ENCODE data around the gene KMO.

Gene KMO

DNA sequence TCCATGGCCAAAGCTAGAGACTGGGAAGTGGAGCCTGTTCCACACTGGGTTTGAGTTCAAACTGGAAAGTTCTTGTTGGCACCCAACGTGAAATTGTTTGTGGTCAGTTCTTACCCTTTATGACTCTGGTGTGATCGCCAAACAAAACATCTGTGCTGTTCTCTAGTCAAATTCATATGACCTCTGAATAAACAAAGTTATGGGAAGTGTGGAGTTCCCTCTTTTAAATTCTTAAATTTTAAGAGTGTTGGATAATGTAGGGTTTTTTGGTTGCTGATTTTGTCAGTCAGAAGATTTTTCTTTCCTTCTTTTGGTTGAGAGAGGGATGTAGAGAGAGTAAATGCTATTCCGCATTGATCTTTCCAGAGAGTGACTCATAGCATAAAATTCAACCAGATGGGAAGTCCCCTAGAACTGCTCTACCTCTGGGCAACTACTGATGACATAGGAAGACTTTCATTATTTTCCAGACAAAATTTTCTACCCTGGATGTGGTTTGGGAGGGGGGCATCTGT is 71.6 kb downstream of the KMO start:
- Histone ChIP-seq H3K4me3 (ENCODE audit: low read length, poor library complexity, severe bottlenecking) (no peak overlapping the region), H2AFZ (ENCODE audit: low read length) (no peak overlapping the region), H3K27me3 (ENCODE audit: insufficient read depth, low read length, poor library complexity, severe bottlenecking) (no peaks in the 10 kb centered on the region), H3K79me2 (ENCODE audit: insufficient read depth, low read length) (no peaks in the 10 kb centered on the region), H3K9me2 (replicated peaks; ENCODE audit: low read depth, low read length) (no peaks in the 10 kb centered on the region), H3F3A (ENCODE audit: low read depth) (no peaks in the 10 kb centered on the region), H3K9me3 (ENCODE audit: insufficient read depth, low read depth, low read length) (no peaks in the 10 kb centered on the region), H3K36me3 (ENCODE audit: insufficient read depth, low read length) (no peaks in the 10 kb centered on the region), H3K4me1 (ENCODE audit: insufficient read depth, low read length, poor library complexity, severe bottlenecking) (no peaks in the 10 kb centered on the region), H4K20me1 (ENCODE audit: insufficient read depth, low read length, poor library complexity, severe bottlenecking) (no peaks in the 10 kb centered on the region), H3K4me2 (ENCODE audit: low read depth, low read length, poor library complexity, severe bottlenecking) (no peak overlapping the region), H3K9ac (ENCODE audit: low read depth, low read length, poor library complexity, severe bottlenecking) (no peak overlapping the region)
- TF ChIP-seq CTCF (conservative IDR thresholded peaks at IDR 0.05; ENCODE audit: low read length) (no peak), EZH2phosphoT487 (IDR thresholded peaks at IDR 0.05; ENCODE audit: borderline replicate concordance) (no peak)

DNA sequence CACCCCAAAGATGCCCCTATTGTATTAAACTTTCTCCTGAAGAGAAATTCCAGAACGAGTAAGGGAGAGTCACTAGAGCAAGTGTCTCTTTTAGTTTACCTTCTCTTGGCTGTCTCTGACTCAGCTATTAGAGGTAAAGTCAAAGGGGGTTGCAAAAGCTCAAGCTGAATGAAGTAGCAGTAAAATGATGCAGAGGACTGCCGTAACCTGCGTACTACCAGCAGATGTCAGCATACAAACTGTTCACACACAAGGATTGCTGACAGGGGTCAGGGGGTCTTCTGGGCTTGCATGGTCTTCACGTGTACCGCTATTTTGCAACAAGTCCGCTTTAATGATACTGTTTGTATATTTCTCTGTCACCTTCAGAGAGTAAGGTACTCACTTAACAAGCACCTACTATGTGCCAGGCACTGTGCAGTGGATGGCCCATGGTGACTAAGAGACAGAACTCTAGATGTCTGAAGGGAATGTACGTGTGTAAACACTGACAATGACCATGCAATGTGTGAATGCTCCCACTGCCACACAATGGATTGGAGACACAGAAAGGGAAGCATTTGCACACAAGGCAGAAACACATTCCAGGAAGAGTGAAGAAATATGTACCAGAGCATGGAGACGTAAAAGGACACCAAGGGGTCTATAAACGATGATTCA is 73.1 kb downstream of the KMO start:
- no peak overlapping the region for H3K4me3 ChIP-seq (ENCODE audit: low read length, poor library complexity, severe bottlenecking)
- no peak for TF ChIP-seq EZH2phosphoT487 (IDR thresholded peaks at IDR 0.05; ENCODE audit: borderline replicate concordance)
- peak; percentile 54 for TF ChIP-seq CTCF (conservative IDR thresholded peaks at IDR 0.05; ENCODE audit: low read length)
- no peaks in the 10 kb centered on the region for H3K9me2 ChIP-seq (replicated peaks; ENCODE audit: low read depth, low read length)
- H3K79me2 ChIP-seq (ENCODE audit: insufficient read depth, low read length) = no peaks in the 10 kb centered on the region
- no peak overlapping the region for H3K4me2 ChIP-seq (ENCODE audit: low read depth, low read length, poor library complexity, severe bottlenecking)
- no peaks in the 10 kb centered on the region for H3K9me3 ChIP-seq (ENCODE audit: insufficient read depth, low read depth, low read length)
- no peaks in the 10 kb centered on the region for H3K36me3 ChIP-seq (ENCODE audit: insufficient read depth, low read length)
- no peaks in the 10 kb centered on the region for H3F3A ChIP-seq (ENCODE audit: low read depth)
- H4K20me1 ChIP-seq (ENCODE audit: insufficient read depth, low read length, poor library complexity, severe bottlenecking) = no peaks in the 10 kb centered on the region
- no peaks in the 10 kb centered on the region for H3K4me1 ChIP-seq (ENCODE audit: insufficient read depth, low read length, poor library complexity, severe bottlenecking)
- H2AFZ ChIP-seq (ENCODE audit: low read length) = no peak overlapping the region
- no peaks in the 10 kb centered on the region for H3K27me3 ChIP-seq (ENCODE audit: insufficient read depth, low read length, poor library complexity, severe bottlenecking)
- no peak overlapping the region for H3K9ac ChIP-seq (ENCODE audit: low read depth, low read length, poor library complexity, severe bottlenecking)

DNA sequence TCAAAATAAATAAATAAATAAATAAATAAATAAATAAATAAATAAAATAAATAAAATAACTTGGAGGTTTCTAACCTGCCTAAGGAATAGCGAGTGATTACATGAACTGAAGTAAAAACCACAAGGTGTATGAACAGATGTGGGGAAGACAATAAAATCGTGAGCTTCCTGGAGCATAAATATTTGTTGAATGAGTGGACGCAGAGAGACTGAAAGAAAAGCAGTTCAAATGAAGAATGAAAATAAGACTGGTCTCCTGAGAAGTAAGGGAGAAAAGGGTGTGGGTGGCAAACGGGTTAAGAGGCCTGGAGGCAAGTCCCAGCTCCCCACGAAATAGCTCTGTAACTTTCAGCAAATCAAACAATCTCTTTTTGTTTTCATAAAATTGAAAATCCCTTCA is 74.4 kb downstream of the KMO start:
- H3K4me3 ChIP-seq (ENCODE audit: low read length, poor library complexity, severe bottlenecking) = no peak overlapping the region
- no peak overlapping the region for H3K4me2 ChIP-seq (ENCODE audit: low read depth, low read length, poor library complexity, severe bottlenecking)
- TF ChIP-seq CTCF (conservative IDR thresholded peaks at IDR 0.05; ENCODE audit: low read length) (no peak), EZH2phosphoT487 (IDR thresholded peaks at IDR 0.05; ENCODE audit: borderline replicate concordance) (no peak)
- no peaks in the 10 kb centered on the region for H3K9me2 ChIP-seq (replicated peaks; ENCODE audit: low read depth, low read length)
- H2AFZ ChIP-seq (ENCODE audit: low read length) = no peak overlapping the region
- H4K20me1 ChIP-seq (ENCODE audit: insufficient read depth, low read length, poor library complexity, severe bottlenecking) = no peaks in the 10 kb centered on the region
- H3K79me2 ChIP-seq (ENCODE audit: insufficient read depth, low read length) = no peaks in the 10 kb centered on the region
- H3K9me3 ChIP-seq (ENCODE audit: insufficient read depth, low read depth, low read length) = no peaks in the 10 kb centered on the region
- no peaks in the 10 kb centered on the region for H3K27me3 ChIP-seq (ENCODE audit: insufficient read depth, low read length, poor library complexity, severe bottlenecking)
- no peaks in the 10 kb centered on the region for H3K4me1 ChIP-seq (ENCODE audit: insufficient read depth, low read length, poor library complexity, severe bottlenecking)
- no peak overlapping the region for H3K9ac ChIP-seq (ENCODE audit: low read depth, low read length, poor library complexity, severe bottlenecking)
- no peaks in the 10 kb centered on the region for H3K36me3 ChIP-seq (ENCODE audit: insufficient read depth, low read length)
- no peaks in the 10 kb centered on the region for H3F3A ChIP-seq (ENCODE audit: low read depth)
